Measurements from ENCODE around the gene SDHA. TPM values are rescaled to one million over a fixed set of nuclear protein-coding genes. Genes with fewer than 3 reads are reported as not detected.

SDHA gene
- total RNA-seq, 1 experiment from 2014 or later, result 140 TPM

DNA sequence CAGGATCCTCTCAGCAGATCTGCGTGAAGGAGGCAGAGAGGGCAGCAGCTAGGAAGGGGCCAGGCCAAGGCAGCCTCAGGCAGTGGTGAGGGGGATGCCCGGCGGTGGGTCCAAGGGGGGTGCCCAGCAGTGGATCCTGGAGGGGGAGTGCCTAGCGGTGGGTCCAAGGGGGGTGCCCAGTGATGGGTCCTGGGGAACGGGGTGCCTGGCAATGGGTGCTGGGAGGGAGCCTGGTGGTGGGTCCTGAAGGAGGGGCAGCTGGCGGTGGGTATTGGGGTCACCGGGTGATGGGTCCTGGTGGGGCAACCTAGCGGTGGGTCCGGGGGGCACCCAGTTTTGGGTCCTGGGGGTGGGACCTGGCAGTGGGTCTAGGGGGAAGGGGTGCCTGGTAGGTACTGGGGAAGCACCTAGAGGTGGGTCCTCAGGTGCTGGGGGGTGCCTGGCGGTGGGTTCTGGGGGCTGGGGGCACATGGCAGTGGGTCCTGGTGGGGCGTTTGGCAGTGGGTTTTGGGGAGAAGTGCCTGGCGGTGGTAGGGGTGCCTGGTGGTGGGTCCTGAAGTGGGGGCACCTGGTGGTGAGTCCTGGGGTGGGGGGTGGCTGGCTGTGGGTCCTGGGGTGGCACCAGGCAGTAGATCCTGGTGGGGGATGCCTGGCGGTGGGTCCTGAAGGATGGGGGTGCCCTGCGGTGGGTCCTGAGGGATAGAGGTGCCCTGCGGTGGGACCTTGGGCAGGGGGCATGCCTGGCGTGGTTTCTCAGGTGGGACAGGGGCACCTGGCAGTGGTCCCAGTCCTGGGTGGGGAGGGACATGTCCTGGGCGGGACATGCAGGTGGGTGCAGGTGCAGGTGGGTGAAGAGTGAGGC is 24.9 kb upstream of the SDHA start:
- POLR2A ChIA-PET, result no interaction called here
- Mint-ChIP-seq H3K4me3 (ENCODE audit: unreplicated experiment) (no peak overlapping the region), H3K36me3 (ENCODE audit: insufficient read depth, unreplicated experiment) (peaks cover 6% of the 10 kb centered on the region), H3K9me3 (ENCODE audit: unreplicated experiment) (no peaks in the 10 kb centered on the region), H3K27ac (ENCODE audit: unreplicated experiment) (no peak overlapping the region), H3K4me1 (ENCODE audit: low read depth, unreplicated experiment) (peaks cover 8% of the 10 kb centered on the region), H3K27me3 (ENCODE audit: insufficient read depth, unreplicated experiment) (no peaks in the 10 kb centered on the region)
- intact Hi-C loops (cut with micrococcal nuclease; ENCODE audit: unreplicated experiment), result no loop called here
- CTCF ChIA-PET, result no interaction called here
- no peaks in the 10 kb centered on the region for H3K4me1 ChIP-seq
- no peaks in the 10 kb centered on the region for H3K36me3 ChIP-seq (ENCODE audit: control insufficient read depth, insufficient read depth, low read length)
- H3K27me3 ChIP-seq (replicated peaks; ENCODE audit: control insufficient read depth, insufficient read depth, low read length), result no peaks in the 10 kb centered on the region
- no peak overlapping the region for H3K4me3 ChIP-seq (ENCODE audit: low read depth, low read length)
- DNase-seq, result no peak
- no TSS peak for BruUV-seq (replicated peaks)
- no peaks in the 10 kb centered on the region for H3K9me3 ChIP-seq
- TF ChIP-seq, protein P1, sequence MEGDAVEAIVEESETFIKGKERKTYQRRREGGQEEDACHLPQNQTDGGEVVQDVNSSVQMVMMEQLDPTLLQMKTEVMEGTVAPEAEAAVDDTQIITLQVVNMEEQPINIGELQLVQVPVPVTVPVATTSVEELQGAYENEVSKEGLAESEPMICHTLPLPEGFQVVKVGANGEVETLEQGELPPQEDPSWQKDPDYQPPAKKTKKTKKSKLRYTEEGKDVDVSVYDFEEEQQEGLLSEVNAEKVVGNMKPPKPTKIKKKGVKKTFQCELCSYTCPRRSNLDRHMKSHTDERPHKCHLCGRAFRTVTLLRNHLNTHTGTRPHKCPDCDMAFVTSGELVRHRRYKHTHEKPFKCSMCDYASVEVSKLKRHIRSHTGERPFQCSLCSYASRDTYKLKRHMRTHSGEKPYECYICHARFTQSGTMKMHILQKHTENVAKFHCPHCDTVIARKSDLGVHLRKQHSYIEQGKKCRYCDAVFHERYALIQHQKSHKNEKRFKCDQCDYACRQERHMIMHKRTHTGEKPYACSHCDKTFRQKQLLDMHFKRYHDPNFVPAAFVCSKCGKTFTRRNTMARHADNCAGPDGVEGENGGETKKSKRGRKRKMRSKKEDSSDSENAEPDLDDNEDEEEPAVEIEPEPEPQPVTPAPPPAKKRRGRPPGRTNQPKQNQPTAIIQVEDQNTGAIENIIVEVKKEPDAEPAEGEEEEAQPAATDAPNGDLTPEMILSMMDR (IDR thresholded peaks at IDR 0.05; ENCODE audit: insufficient read depth in 1 of 2, low read depth in 1 of 2, low read length in 1 of 2, severe bottlenecking in 1 of 2, unreplicated experiment in 1 of 2), result no peak

- TF ChIP-seq, protein P1 (IDR thresholded peaks at IDR 0.05; ENCODE audit: insufficient read depth in 1 of 2, low read depth in 1 of 2, low read length in 1 of 2, severe bottlenecking in 1 of 2, unreplicated experiment in 1 of 2), result no peak
- Mint-ChIP-seq H3K4me1 (ENCODE audit: low read depth, unreplicated experiment) (peaks cover 8% of the 10 kb centered on the region), H3K4me3 (ENCODE audit: unreplicated experiment) (no peak overlapping the region), H3K36me3 (ENCODE audit: insufficient read depth, unreplicated experiment) (peaks cover 2% of the 10 kb centered on the region), H3K9me3 (ENCODE audit: unreplicated experiment) (no peaks in the 10 kb centered on the region), H3K27me3 (ENCODE audit: insufficient read depth, unreplicated experiment) (no peaks in the 10 kb centered on the region), H3K27ac (ENCODE audit: unreplicated experiment) (no peak overlapping the region)
- Histone ChIP-seq H3K27me3 (replicated peaks; ENCODE audit: control insufficient read depth, insufficient read depth, low read length) (no peaks in the 10 kb centered on the region), H3K9me3 (no peaks in the 10 kb centered on the region), H3K4me3 (ENCODE audit: low read depth, low read length) (no peak overlapping the region), H3K36me3 (ENCODE audit: control insufficient read depth, insufficient read depth, low read length) (no peaks in the 10 kb centered on the region), H3K4me1 (no peaks in the 10 kb centered on the region)
- no TSS peak for BruUV-seq (replicated peaks)
- intact Hi-C loops (cut with micrococcal nuclease; ENCODE audit: unreplicated experiment), result no loop called here
- ChIA-PET POLR2A (no interaction called here), CTCF (no interaction called here)
- DNase-seq, result no peak
Measured at GRCh38 chr5:194102-194501, 24.0 kb upstream of the SDHA start.

GRCh38 chr5:194603-195209 is 23.4 kb upstream of the SDHA start:
- Mint-ChIP-seq H3K9me3 (ENCODE audit: unreplicated experiment) (no peaks in the 10 kb centered on the region), H3K36me3 (ENCODE audit: insufficient read depth, unreplicated experiment) (peaks cover 6% of the 10 kb centered on the region), H3K4me3 (ENCODE audit: unreplicated experiment) (no peak overlapping the region), H3K27ac (ENCODE audit: unreplicated experiment) (peak overlapping the region; percentile 30), H3K4me1 (ENCODE audit: low read depth, unreplicated experiment) (peaks cover 8% of the 10 kb centered on the region), H3K27me3 (ENCODE audit: insufficient read depth, unreplicated experiment) (no peaks in the 10 kb centered on the region)
- no TSS peak for BruUV-seq (replicated peaks)
- TF ChIP-seq, protein P1 (IDR thresholded peaks at IDR 0.05; ENCODE audit: insufficient read depth in 1 of 2, low read depth in 1 of 2, low read length in 1 of 2, severe bottlenecking in 1 of 2, unreplicated experiment in 1 of 2), result no peak
- Histone ChIP-seq H3K36me3 (ENCODE audit: control insufficient read depth, insufficient read depth, low read length) (no peaks in the 10 kb centered on the region), H3K27me3 (replicated peaks; ENCODE audit: control insufficient read depth, insufficient read depth, low read length) (no peaks in the 10 kb centered on the region), H3K4me3 (ENCODE audit: low read depth, low read length) (no peak overlapping the region), H3K4me1 (no peaks in the 10 kb centered on the region), H3K9me3 (no peaks in the 10 kb centered on the region)
- CTCF ChIA-PET, result no interaction called here
- POLR2A ChIA-PET, result no interaction called here
- intact Hi-C loops (cut with micrococcal nuclease; ENCODE audit: unreplicated experiment), result no loop called here
- DNase-seq, result no peak

Measured in Caco-2 (cell line).